ENCODE data around the gene BPIFA2.
"Not testable (repeated sequence)": the region's sequence is repeated elsewhere in the genome, so short reads cannot be mapped to it uniquely, and the experiment has no call there.

The BPIFA2 gene

DNA sequence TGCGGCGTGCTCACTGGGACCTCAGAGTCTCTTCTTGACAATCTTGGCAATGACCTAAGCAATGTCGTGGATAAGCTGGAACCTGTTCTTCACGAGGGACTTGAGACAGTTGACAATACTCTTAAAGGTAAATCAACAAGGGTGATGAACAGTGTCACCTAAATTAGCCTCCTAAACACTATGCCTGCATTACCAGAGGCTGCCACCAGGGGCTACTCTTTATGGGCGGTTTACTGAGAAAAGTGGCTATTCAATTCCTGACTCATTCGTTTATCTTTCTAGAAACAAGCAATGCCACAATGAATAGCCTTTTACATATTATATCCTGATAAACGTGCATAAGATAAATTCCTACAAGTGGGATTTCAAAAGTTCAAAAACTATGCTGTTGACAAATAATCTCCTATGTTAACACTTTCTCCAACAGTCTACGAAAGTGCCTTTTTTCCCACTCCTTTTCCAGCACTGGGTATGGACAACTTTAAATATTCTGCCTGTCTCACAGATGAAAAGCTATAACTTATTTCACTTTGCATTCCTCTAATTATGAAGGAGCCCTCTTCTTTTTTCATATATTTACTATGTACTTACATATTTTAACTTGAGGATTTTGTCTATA lies 1.3 kb downstream of the BPIFA2 start:
- Mint-ChIP-seq H3K4me3 (no peak overlapping the region), H3K27me3 (no peaks in the 10 kb centered on the region), H3K27ac (no peak overlapping the region), H3K9me3 (peaks cover 24% of the 10 kb centered on the region), H3K4me1 (no peaks in the 10 kb centered on the region), H3K36me3 (ENCODE audit: low read depth) (peaks cover 2% of the 10 kb centered on the region)
- no peak for ATAC-seq
- peak; percentile 50 for DNase-seq

DNA sequence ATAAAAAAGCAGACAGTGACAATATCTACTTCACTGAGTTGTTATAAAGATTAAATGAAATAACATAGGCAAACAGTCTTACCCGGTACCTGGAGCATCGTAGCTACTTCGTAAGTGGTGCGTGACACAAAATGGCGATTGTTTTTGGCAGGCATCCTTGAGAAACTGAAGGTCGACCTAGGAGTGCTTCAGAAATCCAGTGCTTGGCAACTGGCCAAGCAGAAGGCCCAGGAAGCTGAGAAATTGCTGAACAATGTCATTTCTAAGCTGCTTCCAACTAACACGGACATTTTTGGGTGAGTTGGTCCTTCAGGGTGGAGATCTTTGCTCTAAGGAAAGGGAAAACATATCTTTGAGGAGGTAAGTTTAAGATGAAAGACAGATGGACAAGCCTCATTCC lies 4.8 kb downstream of the BPIFA2 start:
- Mint-ChIP-seq H3K4me1 (no peaks in the 10 kb centered on the region), H3K36me3 (ENCODE audit: low read depth) (peaks cover 2% of the 10 kb centered on the region), H3K27ac (no peak overlapping the region), H3K9me3 (peaks cover 24% of the 10 kb centered on the region), H3K27me3 (no peaks in the 10 kb centered on the region), H3K4me3 (no peak overlapping the region)
- DNase-seq (no peak), ATAC-seq (no peak)

- Mint-ChIP-seq H3K27ac (no peak overlapping the region), H3K36me3 (ENCODE audit: low read depth) (no peaks in the 10 kb centered on the region), H3K4me3 (no peak overlapping the region), H3K9me3 (peaks cover 8% of the 10 kb centered on the region), H3K4me1 (no peaks in the 10 kb centered on the region), H3K27me3 (no peaks in the 10 kb centered on the region)
- DNase-seq (no peak), ATAC-seq (no peak)
Observed at GRCh38 chr20:33175123-33175522, 7.2 kb downstream of the BPIFA2 start.

DNA sequence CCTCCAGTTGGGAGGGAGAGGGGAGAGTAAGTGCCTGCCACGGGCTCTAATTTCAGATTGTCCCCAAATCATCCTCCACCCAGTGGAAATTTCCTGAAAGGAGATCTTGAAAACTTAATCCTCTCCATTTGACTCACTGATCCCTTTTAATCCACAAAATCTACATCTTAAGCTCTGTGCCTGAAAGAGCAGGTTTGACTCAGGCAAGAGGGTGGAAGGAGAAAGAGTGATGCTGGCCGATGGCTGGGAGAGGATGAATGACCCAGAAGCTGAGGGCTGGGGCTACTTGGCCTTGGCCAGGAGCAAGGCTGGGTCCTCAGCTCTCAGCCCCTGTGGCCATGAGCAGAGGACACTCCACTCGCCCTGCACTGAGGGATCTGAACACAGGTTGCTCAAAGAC lies 8.1 kb downstream of the BPIFA2 start:
- Mint-ChIP-seq H3K4me1 (no peaks in the 10 kb centered on the region), H3K27ac (no peak overlapping the region), H3K4me3 (no peak overlapping the region), H3K9me3 (peaks cover 3% of the 10 kb centered on the region), H3K36me3 (ENCODE audit: low read depth) (no peaks in the 10 kb centered on the region), H3K27me3 (no peaks in the 10 kb centered on the region)
- no peak for ATAC-seq
- no peak for DNase-seq

DNA sequence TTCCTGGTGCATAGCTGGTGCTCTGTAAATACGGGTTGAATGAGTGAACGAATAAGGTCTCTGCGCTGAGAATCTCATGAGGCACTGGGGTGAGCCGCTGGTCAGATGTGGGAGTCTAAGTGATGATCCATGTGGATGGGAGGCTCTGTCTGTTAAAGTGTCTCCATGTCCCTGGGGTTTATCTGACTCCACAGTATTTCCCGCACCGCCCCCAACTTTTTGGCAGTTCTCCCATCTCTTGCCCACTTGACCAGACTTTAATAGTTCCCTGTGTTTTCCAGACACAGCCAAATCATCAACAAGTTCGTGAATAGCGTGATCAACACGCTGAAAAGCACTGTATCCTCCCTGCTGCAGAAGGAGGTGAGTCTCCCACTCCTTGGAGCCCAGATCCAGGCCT lies 9.9 kb downstream of the BPIFA2 start:
- no peaks in the 10 kb centered on the region for H3K27me3 Mint-ChIP-seq
- no peaks in the 10 kb centered on the region for H3K36me3 Mint-ChIP-seq (ENCODE audit: low read depth)
- DNase-seq (no peak), ATAC-seq (no peak)
- no peak overlapping the region for H3K27ac Mint-ChIP-seq
- no peaks in the 10 kb centered on the region for H3K4me1 Mint-ChIP-seq
- no peaks in the 10 kb centered on the region for H3K9me3 Mint-ChIP-seq
- no peak overlapping the region for H3K4me3 Mint-ChIP-seq

- Mint-ChIP-seq H3K4me3 (no peak overlapping the region), H3K27ac (no peak overlapping the region), H3K4me1 (no peaks in the 10 kb centered on the region), H3K9me3 (peaks cover 6% of the 10 kb centered on the region), H3K27me3 (peaks cover 2% of the 10 kb centered on the region), H3K36me3 (ENCODE audit: low read depth) (no peaks in the 10 kb centered on the region)
- ATAC-seq (no peak), DNase-seq (no peak)
Observed at GRCh38 chr20:33178726-33179125, 10.8 kb downstream of the BPIFA2 start.

GRCh38 chr20:33180169-33180568 lies 12.2 kb downstream of the BPIFA2 start:
- ATAC-seq (no peak), DNase-seq (no peak)
- Mint-ChIP-seq H3K4me3 (no peak overlapping the region), H3K27ac (no peak overlapping the region), H3K9me3 (peaks cover 6% of the 10 kb centered on the region), H3K36me3 (ENCODE audit: low read depth) (no peaks in the 10 kb centered on the region), H3K4me1 (no peaks in the 10 kb centered on the region), H3K27me3 (peaks cover 2% of the 10 kb centered on the region)

DNA sequence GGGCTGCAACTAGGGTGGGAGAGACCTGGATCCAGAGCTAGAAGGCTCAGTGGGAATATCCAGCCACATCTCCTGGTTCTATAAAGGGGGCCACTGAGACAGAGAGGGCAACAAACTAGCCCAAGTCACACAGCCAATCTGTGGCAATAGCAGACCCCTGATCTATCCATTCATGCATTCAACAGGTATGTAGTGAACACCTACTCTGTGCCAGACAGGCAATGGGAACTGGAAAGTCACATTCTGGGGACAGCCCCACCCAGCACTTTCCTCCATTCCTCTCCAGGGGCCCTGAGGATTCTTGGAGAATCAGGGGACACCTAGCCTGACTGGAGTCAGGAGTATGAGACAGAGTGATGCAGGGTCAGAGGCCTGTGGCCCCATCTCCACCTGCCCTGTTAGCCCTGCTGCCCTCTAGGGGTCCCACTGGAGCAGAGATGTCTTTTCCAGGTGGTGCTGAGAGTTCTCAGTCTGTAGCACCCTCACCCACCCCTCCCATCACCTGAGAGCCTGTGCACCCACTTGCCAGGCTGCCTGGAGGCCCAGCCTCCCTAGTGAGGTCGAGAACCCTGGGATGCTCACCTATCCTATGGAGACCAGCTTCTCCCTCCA lies 13.6 kb downstream of the BPIFA2 start:
- Mint-ChIP-seq H3K36me3 (ENCODE audit: low read depth) (no peaks in the 10 kb centered on the region), H3K27me3 (peaks cover 2% of the 10 kb centered on the region), H3K9me3 (peaks cover 6% of the 10 kb centered on the region), H3K4me3 (no peak overlapping the region), H3K4me1 (no peaks in the 10 kb centered on the region), H3K27ac (no peak overlapping the region)
- ATAC-seq (peak; percentile 24), DNase-seq (no peak)

DNA sequence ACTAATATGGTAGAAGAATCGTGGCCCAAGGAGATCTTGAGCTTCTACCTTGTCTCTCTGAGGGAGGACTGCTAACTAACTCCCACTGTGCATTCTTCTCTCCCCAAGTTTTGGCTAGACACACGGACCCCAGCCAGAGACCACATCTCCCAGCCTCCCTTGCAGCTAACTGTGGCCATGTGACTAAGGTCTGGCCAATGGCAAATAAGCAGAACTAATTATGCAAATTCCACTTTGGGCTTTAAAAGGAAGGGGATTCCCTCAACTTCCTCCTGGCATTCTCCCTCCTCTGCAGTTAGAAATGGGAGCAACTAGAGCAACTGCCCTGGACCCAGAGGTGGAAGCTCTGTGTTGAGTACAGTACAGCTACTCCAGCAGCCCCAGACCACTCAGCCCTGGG lies 15.4 kb downstream of the BPIFA2 start:
- ATAC-seq (no peak), DNase-seq (no peak)
- no peak overlapping the region for H3K27ac Mint-ChIP-seq
- H3K36me3 Mint-ChIP-seq (ENCODE audit: low read depth), result no peaks in the 10 kb centered on the region
- no peak overlapping the region for H3K4me3 Mint-ChIP-seq
- peaks cover 6% of the 10 kb centered on the region for H3K9me3 Mint-ChIP-seq
- no peaks in the 10 kb centered on the region for H3K4me1 Mint-ChIP-seq
- H3K27me3 Mint-ChIP-seq, result peaks cover 2% of the 10 kb centered on the region

- not testable (repeated sequence) for H3K4me3 Mint-ChIP-seq; H3K27me3 Mint-ChIP-seq; H3K27ac Mint-ChIP-seq; H3K4me1 Mint-ChIP-seq; ATAC-seq; H3K9me3 Mint-ChIP-seq; H3K36me3 Mint-ChIP-seq (ENCODE audit: low read depth); DNase-seq
Observed at GRCh38 chr20:33185031-33185590, 17.2 kb downstream of the BPIFA2 start.

DNA sequence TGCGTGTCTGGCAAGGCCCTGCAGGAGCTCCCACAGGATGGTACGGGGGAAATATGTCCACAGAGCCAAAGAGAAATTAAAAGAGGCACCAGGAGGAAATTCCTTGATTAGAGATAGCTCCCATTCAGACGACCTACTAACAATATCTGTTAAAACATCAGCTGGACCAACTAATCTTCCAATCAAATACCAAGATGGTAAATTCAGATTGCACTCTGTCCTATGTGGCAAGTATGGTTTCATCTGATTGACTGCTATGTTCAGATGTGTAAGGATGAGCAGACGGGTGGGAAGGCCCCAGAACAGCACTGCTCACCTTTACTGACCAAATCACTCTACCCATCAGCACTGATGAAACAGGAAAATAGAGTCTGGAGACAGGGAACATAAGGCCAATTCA lies 19.5 kb downstream of the BPIFA2 start:
- H3K27me3 Mint-ChIP-seq, result peaks cover 2% of the 10 kb centered on the region
- DNase-seq (no peak), ATAC-seq (no peak)
- no peaks in the 10 kb centered on the region for H3K4me1 Mint-ChIP-seq
- no peak overlapping the region for H3K4me3 Mint-ChIP-seq
- H3K36me3 Mint-ChIP-seq (ENCODE audit: low read depth), result no peaks in the 10 kb centered on the region
- H3K9me3 Mint-ChIP-seq, result peaks cover 6% of the 10 kb centered on the region
- no peak overlapping the region for H3K27ac Mint-ChIP-seq

GRCh38 chr20:33188421-33188820 lies 20.5 kb downstream of the BPIFA2 start:
- Mint-ChIP-seq H3K36me3 (ENCODE audit: low read depth) (no peaks in the 10 kb centered on the region), H3K4me3 (no peak overlapping the region), H3K27me3 (no peaks in the 10 kb centered on the region), H3K4me1 (no peaks in the 10 kb centered on the region), H3K9me3 (peaks cover under 1% of the 10 kb centered on the region), H3K27ac (no peak overlapping the region)
- ATAC-seq (no peak), DNase-seq (no peak)

GRCh38 chr20:33191484-33191883 lies 23.5 kb downstream of the BPIFA2 start:
- H3K9me3 Mint-ChIP-seq, result no peaks in the 10 kb centered on the region

GRCh38 chr20:33191955-33192354 lies 24.0 kb downstream of the BPIFA2 start:
- Mint-ChIP-seq H3K27me3 (peaks cover 3% of the 10 kb centered on the region), H3K4me3 (no peak overlapping the region), H3K27ac (no peak overlapping the region), H3K9me3 (no peaks in the 10 kb centered on the region), H3K4me1 (no peaks in the 10 kb centered on the region), H3K36me3 (ENCODE audit: low read depth) (no peaks in the 10 kb centered on the region)
- ATAC-seq (no peak), DNase-seq (no peak)

More at GRCh38 chr20:33191484-33191883, 23.5 kb downstream of the BPIFA2 start:
- Mint-ChIP-seq H3K27me3 (peaks cover 3% of the 10 kb centered on the region), H3K4me1 (no peaks in the 10 kb centered on the region), H3K27ac (no peak overlapping the region), H3K4me3 (no peak overlapping the region), H3K36me3 (ENCODE audit: low read depth) (no peaks in the 10 kb centered on the region)
- ATAC-seq (no peak), DNase-seq (no peak)

DNA sequence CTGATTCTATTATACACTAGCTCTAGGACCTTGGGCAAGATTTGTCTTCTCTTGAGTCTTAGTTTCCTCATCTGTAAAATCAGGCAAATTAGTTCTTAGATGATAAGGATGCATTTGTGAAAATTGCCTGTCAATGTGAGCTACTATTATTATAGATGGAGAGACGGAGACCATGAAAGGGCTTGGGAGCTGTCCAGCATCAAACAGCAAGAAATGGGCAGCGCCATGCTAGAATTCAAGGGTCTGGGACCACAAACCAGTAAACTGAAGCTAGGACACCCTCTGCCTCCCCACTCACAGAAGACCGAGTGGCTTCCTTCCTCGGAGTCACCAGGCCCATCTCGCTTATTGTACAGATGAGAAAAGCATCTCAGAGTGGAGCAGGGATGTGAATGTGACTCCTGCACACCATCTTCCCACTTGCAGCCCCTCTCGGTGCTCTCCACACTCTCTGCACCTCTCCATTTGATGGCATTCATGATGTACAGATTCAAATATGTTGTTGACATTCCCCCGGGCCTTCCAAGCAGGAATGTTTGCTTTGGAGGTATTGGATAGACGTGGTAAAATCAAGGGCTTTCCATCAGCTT lies 25.0 kb downstream of the BPIFA2 start:
- no peak for ATAC-seq
- Mint-ChIP-seq H3K36me3 (ENCODE audit: low read depth) (no peaks in the 10 kb centered on the region), H3K27me3 (peaks cover 3% of the 10 kb centered on the region), H3K27ac (no peak overlapping the region), H3K4me3 (no peak overlapping the region), H3K4me1 (no peaks in the 10 kb centered on the region), H3K9me3 (no peaks in the 10 kb centered on the region)
- DNase-seq, result no peak

All from activated naive CD8-positive, alpha-beta T cell treated with anti-CD3 and anti-CD28 coated beads, Interleukin-2, amount 50 U/mL, for 24 hours (primary cell).